Measurements from ENCODE around the gene ZMIZ1. TPM values are rescaled to one million over a fixed set of nuclear protein-coding genes. Genes with fewer than 3 reads are reported as not detected.

Gene ZMIZ1
- total RNA-seq, 1 experiment from 2014 or later, result 23.5 TPM

GRCh38 chr10:79088176-79088575 is 19.4 kb downstream of the ZMIZ1 start:
- CTCF ChIA-PET, result interaction anchor here (0.6 to 0.7 kb wide), 4 partner anchors 41 to 1049 kb away, joined by 3 to 5 read pairs (median 4); no protein-coding TSS in a partner anchor
- Mint-ChIP-seq H3K9me3 (ENCODE audit: low read depth, unreplicated experiment) (no peaks in the 10 kb centered on the region), H3K4me1 (ENCODE audit: low read depth, unreplicated experiment) (peaks cover 60% of the 10 kb centered on the region), H3K27ac (ENCODE audit: unreplicated experiment) (no peak overlapping the region), H3K27me3 (ENCODE audit: unreplicated experiment) (no peaks in the 10 kb centered on the region), H3K36me3 (ENCODE audit: insufficient read depth, unreplicated experiment) (peaks cover 9% of the 10 kb centered on the region), H3K4me3 (ENCODE audit: low read depth, unreplicated experiment) (no peak overlapping the region)
- no TSS peak for BruUV-seq (replicated peaks)
- no peak for DNase-seq
- TF ChIP-seq, protein P1, sequence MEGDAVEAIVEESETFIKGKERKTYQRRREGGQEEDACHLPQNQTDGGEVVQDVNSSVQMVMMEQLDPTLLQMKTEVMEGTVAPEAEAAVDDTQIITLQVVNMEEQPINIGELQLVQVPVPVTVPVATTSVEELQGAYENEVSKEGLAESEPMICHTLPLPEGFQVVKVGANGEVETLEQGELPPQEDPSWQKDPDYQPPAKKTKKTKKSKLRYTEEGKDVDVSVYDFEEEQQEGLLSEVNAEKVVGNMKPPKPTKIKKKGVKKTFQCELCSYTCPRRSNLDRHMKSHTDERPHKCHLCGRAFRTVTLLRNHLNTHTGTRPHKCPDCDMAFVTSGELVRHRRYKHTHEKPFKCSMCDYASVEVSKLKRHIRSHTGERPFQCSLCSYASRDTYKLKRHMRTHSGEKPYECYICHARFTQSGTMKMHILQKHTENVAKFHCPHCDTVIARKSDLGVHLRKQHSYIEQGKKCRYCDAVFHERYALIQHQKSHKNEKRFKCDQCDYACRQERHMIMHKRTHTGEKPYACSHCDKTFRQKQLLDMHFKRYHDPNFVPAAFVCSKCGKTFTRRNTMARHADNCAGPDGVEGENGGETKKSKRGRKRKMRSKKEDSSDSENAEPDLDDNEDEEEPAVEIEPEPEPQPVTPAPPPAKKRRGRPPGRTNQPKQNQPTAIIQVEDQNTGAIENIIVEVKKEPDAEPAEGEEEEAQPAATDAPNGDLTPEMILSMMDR (IDR thresholded peaks at IDR 0.05; ENCODE audit: unreplicated experiment), result no peak
- intact Hi-C loops (cut with micrococcal nuclease; ENCODE audit: unreplicated experiment), result no loop called here

GRCh38 chr10:79088613-79089355 is 20.0 kb downstream of the ZMIZ1 start:
- Mint-ChIP-seq H3K4me3 (ENCODE audit: low read depth, unreplicated experiment) (no peak overlapping the region), H3K27ac (ENCODE audit: unreplicated experiment) (no peak overlapping the region), H3K27me3 (ENCODE audit: unreplicated experiment) (no peaks in the 10 kb centered on the region), H3K9me3 (ENCODE audit: low read depth, unreplicated experiment) (no peaks in the 10 kb centered on the region), H3K4me1 (ENCODE audit: low read depth, unreplicated experiment) (peaks cover 59% of the 10 kb centered on the region), H3K36me3 (ENCODE audit: insufficient read depth, unreplicated experiment) (peaks cover 12% of the 10 kb centered on the region)
- CTCF ChIA-PET, result interaction anchor here (0.6 kb wide), 2 partner anchors 205 to 1049 kb away, joined by 4 to 5 read pairs; no protein-coding TSS in a partner anchor
- BruUV-seq (replicated peaks), result no TSS peak
- intact Hi-C loops (cut with micrococcal nuclease; ENCODE audit: unreplicated experiment), result no loop called here
- TF ChIP-seq, protein P1 (IDR thresholded peaks at IDR 0.05; ENCODE audit: unreplicated experiment), result no peak
- no peak for DNase-seq

DNA sequence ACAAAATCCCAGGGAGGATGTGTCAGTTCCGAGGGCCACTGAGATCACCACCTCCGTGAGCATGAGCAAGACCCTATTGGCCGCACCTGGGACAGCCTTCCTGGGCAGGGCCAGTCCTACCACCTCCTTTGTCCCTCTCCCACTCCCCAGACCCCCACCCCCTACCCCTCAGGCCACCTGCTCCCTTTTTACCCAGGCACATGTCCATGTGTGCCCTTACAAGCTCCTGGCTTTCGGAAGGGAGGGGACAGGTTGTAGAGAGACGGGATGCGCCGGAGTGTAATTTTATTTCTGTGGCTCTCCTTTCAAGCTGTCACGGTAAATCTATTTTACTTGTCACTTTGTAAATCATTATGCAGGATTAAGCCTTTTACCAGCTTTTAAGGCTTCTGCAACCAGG is 20.9 kb downstream of the ZMIZ1 start:
- no TSS peak for BruUV-seq (replicated peaks)
- H3K9me3 Mint-ChIP-seq (ENCODE audit: low read depth, unreplicated experiment), result no peaks in the 10 kb centered on the region

GRCh38 chr10:79090134-79090803 is 21.5 kb downstream of the ZMIZ1 start:
- Mint-ChIP-seq H3K27me3 (ENCODE audit: unreplicated experiment) (no peaks in the 10 kb centered on the region), H3K4me1 (ENCODE audit: low read depth, unreplicated experiment) (peaks cover 59% of the 10 kb centered on the region), H3K4me3 (ENCODE audit: low read depth, unreplicated experiment) (no peak overlapping the region), H3K36me3 (ENCODE audit: insufficient read depth, unreplicated experiment) (peaks cover 9% of the 10 kb centered on the region), H3K9me3 (ENCODE audit: low read depth, unreplicated experiment) (no peaks in the 10 kb centered on the region), H3K27ac (ENCODE audit: unreplicated experiment) (no peak overlapping the region)
- TF ChIP-seq, protein P1 (IDR thresholded peaks at IDR 0.05; ENCODE audit: unreplicated experiment), result no peak
- CTCF ChIA-PET, result no interaction called here
- intact Hi-C loops (cut with micrococcal nuclease; ENCODE audit: unreplicated experiment), result no loop called here
- no peak for DNase-seq
- BruUV-seq (replicated peaks), result no TSS peak

More for the DNA sequence above, 20.9 kb downstream of the ZMIZ1 start:
- Mint-ChIP-seq H3K4me3 (ENCODE audit: low read depth, unreplicated experiment) (no peak overlapping the region), H3K4me1 (ENCODE audit: low read depth, unreplicated experiment) (peaks cover 59% of the 10 kb centered on the region), H3K36me3 (ENCODE audit: insufficient read depth, unreplicated experiment) (peaks cover 9% of the 10 kb centered on the region), H3K27ac (ENCODE audit: unreplicated experiment) (no peak overlapping the region), H3K27me3 (ENCODE audit: unreplicated experiment) (no peaks in the 10 kb centered on the region)
- TF ChIP-seq, protein P1 (IDR thresholded peaks at IDR 0.05; ENCODE audit: unreplicated experiment), result no peak
- intact Hi-C loops (cut with micrococcal nuclease; ENCODE audit: unreplicated experiment), result no loop called here
- CTCF ChIA-PET, result no interaction called here
- no peak for DNase-seq

All from Calu3 (cell line).